Measurements from ENCODE around the gene PIGS. TPM values are rescaled to one million over a fixed set of nuclear protein-coding genes. Genes with fewer than 3 reads are reported as not detected.

Gene PIGS
- total and polyA plus RNA-seq, 9 of the 15 experiments (the other 6 are each of a cell fraction or from before 2014, with no cell fraction given) = 47.5 to 138 (median 57.6) TPM

DNA sequence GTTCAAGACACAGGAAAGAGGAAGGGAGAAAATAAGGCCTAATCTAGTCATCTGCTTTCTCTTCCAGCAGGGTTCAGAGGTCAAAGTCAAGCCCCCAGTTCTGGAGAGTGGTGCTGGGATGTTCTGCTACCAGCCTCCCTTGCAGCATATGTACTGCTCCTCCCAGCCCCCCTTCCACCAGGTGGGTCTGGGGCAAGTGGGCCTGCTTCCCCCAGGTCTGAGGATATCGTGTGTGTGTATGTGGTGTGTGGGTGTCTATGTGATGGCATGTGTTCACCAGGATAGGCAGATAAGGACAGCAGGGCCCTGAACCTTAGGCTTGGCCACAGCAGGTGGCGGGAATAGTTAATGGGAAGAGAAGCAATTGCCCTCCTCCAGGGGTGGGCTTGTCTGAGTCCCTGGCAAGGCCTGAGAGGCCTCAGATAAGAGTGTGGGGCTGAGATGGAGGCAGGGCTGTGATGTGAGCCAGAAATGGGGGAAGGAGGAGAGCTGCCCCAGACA lies 44.1 kb downstream of the PIGS start (continued):
- TF ChIP-seq, protein P1, sequence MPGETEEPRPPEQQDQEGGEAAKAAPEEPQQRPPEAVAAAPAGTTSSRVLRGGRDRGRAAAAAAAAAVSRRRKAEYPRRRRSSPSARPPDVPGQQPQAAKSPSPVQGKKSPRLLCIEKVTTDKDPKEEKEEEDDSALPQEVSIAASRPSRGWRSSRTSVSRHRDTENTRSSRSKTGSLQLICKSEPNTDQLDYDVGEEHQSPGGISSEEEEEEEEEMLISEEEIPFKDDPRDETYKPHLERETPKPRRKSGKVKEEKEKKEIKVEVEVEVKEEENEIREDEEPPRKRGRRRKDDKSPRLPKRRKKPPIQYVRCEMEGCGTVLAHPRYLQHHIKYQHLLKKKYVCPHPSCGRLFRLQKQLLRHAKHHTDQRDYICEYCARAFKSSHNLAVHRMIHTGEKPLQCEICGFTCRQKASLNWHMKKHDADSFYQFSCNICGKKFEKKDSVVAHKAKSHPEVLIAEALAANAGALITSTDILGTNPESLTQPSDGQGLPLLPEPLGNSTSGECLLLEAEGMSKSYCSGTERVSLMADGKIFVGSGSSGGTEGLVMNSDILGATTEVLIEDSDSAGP (CRISPR knock-in tag; IDR thresholded peaks at IDR 0.05) = no peak
- TF ChIP-seq, protein P2, sequence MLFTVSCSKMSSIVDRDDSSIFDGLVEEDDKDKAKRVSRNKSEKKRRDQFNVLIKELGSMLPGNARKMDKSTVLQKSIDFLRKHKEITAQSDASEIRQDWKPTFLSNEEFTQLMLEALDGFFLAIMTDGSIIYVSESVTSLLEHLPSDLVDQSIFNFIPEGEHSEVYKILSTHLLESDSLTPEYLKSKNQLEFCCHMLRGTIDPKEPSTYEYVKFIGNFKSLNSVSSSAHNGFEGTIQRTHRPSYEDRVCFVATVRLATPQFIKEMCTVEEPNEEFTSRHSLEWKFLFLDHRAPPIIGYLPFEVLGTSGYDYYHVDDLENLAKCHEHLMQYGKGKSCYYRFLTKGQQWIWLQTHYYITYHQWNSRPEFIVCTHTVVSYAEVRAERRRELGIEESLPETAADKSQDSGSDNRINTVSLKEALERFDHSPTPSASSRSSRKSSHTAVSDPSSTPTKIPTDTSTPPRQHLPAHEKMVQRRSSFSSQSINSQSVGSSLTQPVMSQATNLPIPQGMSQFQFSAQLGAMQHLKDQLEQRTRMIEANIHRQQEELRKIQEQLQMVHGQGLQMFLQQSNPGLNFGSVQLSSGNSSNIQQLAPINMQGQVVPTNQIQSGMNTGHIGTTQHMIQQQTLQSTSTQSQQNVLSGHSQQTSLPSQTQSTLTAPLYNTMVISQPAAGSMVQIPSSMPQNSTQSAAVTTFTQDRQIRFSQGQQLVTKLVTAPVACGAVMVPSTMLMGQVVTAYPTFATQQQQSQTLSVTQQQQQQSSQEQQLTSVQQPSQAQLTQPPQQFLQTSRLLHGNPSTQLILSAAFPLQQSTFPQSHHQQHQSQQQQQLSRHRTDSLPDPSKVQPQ (CRISPR knock-in tag; IDR thresholded peaks at IDR 0.05; ENCODE audit: borderline replicate concordance) = no peak
- peak; percentile 87 to 93; a peak in 3 of 4 replicates for TF ChIP-seq ARNT (IDR thresholded peaks at IDR 0.05)
- no peak for TF ChIP-seq ASH1L (IDR thresholded peaks at IDR 0.05; ENCODE audit: borderline replicate concordance, low read depth, partially characterized antibody)
- TF ChIP-seq, protein P3, sequence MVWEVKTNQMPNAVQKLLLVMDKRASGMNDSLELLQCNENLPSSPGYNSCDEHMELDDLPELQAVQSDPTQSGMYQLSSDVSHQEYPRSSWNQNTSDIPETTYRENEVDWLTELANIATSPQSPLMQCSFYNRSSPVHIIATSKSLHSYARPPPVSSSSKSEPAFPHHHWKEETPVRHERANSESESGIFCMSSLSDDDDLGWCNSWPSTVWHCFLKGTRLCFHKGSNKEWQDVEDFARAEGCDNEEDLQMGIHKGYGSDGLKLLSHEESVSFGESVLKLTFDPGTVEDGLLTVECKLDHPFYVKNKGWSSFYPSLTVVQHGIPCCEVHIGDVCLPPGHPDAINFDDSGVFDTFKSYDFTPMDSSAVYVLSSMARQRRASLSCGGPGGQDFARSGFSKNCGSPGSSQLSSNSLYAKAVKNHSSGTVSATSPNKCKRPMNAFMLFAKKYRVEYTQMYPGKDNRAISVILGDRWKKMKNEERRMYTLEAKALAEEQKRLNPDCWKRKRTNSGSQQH (CRISPR knock-in tag; IDR thresholded peaks at IDR 0.05) = peak; percentile 67; the same call in 1 of the 2 replicates
- TF ChIP-seq, protein P4, sequence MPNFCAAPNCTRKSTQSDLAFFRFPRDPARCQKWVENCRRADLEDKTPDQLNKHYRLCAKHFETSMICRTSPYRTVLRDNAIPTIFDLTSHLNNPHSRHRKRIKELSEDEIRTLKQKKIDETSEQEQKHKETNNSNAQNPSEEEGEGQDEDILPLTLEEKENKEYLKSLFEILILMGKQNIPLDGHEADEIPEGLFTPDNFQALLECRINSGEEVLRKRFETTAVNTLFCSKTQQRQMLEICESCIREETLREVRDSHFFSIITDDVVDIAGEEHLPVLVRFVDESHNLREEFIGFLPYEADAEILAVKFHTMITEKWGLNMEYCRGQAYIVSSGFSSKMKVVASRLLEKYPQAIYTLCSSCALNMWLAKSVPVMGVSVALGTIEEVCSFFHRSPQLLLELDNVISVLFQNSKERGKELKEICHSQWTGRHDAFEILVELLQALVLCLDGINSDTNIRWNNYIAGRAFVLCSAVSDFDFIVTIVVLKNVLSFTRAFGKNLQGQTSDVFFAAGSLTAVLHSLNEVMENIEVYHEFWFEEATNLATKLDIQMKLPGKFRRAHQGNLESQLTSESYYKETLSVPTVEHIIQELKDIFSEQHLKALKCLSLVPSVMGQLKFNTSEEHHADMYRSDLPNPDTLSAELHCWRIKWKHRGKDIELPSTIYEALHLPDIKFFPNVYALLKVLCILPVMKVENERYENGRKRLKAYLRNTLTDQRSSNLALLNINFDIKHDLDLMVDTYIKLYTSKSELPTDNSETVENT (CRISPR knock-in tag; IDR thresholded peaks at IDR 0.05) = no peak
- TF ChIP-seq JUN (IDR thresholded peaks at IDR 0.05; ENCODE audit: borderline replicate concordance, low read depth, low read length) = no peak
- no peak for TF ChIP-seq JUN (CRISPR knock-in tag; IDR thresholded peaks at IDR 0.05; ENCODE audit: borderline replicate concordance)
- TF ChIP-seq COPS2 (conservative IDR thresholded peaks at IDR 0.05) = no peak
- TF ChIP-seq ZNF165 (CRISPR knock-in tag; IDR thresholded peaks at IDR 0.05; ENCODE audit: borderline replicate concordance) = no peak
- no peak for TF ChIP-seq FOXA1 (IDR thresholded peaks at IDR 0.05; ENCODE audit: borderline replicate concordance)
- TF ChIP-seq KLF13 (tag; IDR thresholded peaks at IDR 0.05; ENCODE audit: borderline replicate concordance, low read depth) = no peak
- TF ChIP-seq RBM15 (IDR thresholded peaks at IDR 0.05; ENCODE audit: insufficient read depth, low read length) = no peak
- TF ChIP-seq NFRKB (IDR thresholded peaks at IDR 0.05; ENCODE audit: low read depth) = no peak
